GM10847 (cell line): ENCODE data around the gene C2CD4C.

Experiments
- POLR2A ChIP-seq: IDR thresholded peaks from 2 replicates; pipeline ENCODE4 v1.6.1; 2011; ENCODE audit not compliant: insufficient read length; ENCODE audit errors: extremely low read depth

Gene C2CD4C, protein sequence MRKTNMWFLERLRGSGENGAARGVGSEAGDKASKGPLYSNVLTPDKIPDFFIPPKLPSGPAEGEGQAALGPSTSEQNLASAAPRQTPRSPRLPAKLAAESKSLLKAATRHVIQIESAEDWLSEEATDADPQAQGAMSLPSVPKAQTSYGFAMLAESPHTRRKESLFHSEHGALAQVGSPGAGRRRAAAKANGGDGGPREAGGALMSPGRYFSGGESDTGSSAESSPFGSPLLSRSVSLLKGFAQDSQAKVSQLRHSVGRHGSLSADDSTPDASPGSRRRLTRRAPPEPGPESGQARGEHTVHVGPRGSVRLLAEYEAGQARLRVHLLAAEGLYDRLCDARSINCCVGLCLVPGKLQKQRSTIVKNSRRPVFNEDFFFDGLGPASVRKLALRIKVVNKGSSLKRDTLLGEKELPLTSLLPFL

DNA sequence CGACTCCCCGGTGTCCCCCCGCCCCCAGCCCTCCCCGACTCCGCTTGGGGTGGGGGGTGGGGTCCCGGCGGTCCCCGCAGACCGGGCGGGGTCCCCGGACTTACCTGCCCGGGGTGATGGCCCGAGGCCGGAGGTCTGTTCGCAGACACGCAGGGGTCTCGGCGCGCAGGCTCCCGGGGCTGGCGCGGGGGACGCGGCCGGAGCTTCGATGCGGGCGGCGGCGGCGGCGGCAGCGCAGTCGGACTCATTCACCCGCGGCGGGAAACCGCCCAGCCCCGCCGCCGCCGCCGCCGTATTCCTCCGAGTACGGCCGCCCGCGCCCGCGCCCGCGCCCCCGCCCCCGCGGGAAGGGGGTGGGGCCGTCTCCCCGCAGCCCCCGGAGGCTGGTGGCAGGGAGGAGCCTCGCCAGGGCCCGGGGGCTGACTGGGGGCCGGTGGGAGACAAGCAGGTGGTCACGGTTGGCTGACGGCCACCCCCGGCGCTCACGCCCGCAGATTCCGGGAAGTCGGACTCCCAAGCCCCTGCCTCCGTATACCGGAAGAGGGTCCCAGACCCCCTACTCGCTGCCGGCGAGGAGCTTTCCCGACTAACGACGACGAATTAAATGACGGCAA, at the start of gene C2CD4C:
Gene C2CD4C, minus strand, starts transcription at position 246 of the 614 bp plus-strand sequence. CDS start 786 bp downstream, outside the sequence.
- TF ChIP-seq POLR2A: no peak

DNA sequence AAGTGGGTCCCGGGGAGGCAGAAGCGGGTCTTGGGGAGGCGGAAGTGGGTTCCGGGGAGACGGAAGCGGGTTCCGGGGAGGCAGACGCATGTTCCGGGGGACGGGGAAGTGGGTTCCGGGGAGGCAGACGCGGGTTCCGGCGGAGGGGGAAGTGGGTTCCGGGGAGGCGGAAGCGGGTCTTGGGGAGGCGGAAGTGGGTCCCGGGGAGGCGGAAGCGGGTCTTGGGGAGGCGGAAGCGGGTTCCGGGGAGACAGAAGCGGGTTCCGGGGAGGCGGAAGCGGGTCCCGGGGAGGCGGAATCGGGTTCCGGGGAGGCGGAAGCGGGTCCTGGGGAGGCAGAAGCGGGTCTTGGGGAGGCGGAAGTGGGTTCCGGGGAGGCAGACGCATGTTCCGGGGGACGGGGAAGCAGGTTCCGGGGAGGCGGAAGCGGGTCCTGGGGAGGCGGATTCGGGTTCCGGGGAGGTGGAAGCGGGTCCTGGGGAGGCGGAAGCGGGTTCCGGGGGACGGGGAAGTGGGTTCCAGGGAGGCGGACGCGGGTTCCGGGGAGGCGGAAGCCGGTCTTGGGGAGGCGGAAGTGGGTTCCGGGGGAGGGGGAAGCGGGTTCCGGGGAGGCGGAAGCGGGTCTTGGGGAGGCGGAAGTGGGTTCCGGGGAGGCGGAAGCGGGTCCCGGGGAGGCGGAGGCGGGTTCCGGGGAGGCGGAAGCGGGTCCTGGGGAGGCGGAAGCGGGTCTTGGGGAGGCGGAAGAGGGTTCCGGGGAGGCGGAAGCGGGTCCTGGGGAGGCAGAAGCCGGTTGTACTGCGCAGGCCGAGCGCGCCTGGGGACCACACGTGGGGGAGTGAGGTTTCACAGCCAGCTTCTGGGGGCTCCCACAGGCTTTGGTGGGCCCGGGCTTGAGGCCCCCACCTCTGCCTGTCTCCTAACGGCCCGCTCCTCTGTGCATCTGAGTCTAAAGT, 49.4 kb upstream of the C2CD4C start:
- TF ChIP-seq POLR2A: no peak

DNA sequence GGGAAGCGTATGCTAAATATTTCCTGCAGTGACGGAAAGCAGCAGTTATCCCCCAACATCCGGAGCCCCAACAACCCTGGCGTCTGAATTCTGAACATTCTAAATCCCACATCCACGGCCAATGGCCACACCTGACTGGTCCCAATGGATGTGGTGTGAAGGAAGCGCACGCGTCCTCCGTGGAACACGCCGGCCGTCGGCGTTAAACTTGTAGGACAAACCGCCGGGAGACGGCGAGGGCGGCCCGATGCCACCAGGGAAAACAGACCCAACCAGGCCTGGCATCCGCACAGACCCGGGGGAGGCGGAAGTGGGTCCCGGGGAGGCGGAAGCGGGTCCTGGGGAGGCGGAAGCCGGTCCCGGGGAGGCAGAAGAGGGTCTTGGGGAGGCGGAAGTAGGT, 48.7 kb upstream of the C2CD4C start:
- no peak for TF ChIP-seq POLR2A

DNA sequence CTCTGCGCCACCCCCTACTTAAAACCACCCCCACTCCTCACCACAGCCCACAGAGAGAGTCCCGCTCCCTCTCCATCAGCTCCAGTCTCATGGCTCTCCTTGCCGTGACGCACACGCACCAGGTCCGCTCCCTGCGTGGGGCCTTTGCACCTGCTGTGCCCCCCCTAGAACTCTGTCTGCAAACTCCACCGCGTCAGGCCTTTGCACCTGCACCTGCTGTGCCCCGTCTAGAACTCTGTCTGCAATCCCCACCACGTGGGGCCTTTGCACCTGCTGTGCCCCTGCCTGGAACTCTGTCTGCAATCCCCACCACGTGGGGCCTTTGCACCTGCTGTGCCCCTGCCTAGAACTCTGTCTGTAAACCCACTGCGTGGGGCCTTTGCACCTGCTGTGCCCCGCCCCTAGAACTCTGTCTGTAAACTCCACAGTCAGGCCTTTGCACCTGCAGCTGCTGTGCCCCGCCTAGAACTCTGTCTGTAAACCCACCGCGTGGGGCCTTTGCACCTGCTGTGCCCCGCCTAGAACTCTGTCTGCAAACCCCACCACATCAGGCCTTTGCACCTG, 47.7 kb upstream of the C2CD4C start:
- TF ChIP-seq POLR2A: no peak

DNA sequence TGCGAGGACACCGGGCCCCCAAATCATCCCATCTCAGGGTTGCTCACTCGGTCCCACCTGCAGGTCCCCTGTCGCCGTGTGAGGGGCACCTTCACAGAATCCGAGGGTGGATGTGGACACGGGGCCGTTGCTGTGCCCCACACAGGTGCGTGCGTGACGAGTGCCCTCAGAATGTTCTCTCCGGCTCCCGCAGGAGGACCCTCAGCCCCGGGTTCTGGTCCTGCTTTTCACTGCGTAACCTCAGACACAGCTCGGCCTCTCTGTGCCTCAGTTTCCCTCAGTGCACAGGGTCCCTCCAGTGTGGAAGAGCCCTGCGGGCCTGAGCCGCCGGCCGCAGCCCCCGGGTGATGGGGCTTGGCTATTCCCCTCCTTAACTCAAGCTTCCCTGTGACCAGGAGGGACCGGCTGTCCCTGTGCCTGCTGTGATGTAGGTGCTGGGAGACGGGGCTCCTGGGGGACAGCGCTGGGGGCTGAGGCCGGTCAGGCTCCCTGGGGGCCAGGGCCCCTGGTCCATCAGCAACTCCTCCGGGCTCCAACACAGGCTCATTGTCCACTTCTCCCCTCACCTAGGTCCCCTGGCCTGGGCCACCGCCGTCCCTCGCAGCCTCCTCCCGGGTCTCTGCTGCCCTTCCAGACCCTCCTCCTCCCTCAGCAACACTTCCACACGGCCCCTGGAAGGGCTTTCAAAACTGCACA, 47.1 kb upstream of the C2CD4C start:
- TF ChIP-seq POLR2A: no peak

DNA sequence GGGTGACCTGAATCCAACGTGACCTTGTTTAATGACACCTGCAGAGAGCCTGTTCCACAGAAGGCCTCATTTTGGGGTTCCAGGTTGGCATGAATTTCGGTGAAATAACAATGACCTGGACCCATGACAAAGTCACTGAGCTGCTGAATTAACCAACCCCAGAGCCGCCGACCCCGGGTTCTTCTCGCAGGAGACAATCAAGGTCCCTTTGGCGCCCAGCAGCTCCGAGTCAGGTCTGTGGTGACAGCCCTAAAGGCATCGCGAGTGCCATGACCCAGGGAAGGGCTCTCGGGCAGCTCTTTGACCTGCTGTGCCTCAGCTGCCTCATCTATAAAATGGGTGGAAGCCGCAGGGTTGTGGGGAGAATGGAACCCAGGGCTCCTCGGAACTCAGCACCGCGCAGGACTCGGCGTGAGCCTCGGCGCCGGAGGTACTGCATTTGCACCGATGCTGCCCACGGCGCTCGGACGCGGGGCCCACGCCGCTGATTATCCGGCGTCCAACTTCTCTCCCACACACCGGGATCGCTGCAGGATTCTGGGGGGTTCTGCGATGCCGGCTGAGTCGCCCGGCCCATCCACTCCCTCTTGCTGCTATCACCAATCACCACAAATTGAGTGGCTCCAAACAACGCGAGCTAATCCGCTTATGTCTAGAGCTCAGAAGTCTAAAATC, 46.2 kb upstream of the C2CD4C start:
- TF ChIP-seq POLR2A: no peak

DNA sequence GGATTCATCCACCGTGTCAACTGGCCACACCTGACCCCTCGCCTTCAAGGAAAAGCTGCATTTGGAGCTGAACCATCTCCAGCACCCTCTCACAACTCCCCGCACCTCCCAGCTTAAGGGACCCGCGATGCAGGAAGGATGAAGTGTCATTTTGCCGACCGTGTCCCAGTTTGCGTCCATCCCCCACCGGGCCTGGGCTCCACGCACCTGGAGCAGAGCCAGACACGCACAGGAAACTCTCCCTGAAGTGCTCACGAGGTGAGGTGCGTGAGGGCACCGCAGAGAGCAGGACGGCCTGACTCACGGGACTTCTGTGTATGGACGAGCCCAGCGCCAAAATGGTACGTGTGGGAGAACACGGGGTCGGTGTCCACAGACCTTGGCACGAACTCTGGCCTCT, 44.7 kb upstream of the C2CD4C start:
- TF ChIP-seq POLR2A: no peak

DNA sequence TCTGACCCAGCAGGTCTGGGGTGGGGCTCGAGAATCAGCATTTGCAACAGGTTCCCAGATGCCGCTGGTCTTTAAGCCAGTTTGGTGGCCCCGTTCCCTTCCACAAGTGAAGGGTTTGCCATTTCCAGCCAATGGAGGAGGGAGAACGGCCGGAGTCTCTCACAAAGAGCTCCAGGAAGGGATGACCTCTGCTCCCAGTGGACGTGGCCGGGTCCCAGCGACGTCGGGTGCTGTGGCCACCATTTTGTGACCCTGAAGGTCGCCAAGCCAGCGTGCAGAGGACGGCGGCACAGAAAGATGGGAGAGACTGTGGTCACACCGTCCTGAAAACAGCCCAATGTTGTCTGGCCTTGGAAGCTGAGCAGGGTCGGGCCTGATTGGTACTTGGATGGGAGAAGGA, 43.9 kb upstream of the C2CD4C start:
- no peak for TF ChIP-seq POLR2A

DNA sequence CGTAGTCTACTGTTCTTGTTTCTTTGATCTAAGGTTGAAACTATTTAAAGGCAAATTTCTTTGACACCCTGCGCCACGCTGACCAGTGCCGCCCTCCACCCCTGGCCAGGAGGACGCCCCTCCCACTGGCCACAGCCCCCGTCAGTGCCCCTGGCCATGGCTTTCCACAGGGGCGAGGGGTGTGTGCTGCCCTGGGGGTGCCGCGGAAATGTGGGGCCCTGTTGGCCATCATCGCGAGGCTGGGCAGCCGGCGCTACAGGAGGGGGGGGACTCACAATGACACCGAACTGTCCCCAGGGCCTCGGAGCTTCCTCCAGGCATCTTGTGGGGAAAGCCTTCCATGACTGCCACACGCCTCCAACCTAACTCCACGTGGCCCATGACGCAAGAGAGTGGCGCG, 41.0 kb upstream of the C2CD4C start:
- no peak for TF ChIP-seq POLR2A

DNA sequence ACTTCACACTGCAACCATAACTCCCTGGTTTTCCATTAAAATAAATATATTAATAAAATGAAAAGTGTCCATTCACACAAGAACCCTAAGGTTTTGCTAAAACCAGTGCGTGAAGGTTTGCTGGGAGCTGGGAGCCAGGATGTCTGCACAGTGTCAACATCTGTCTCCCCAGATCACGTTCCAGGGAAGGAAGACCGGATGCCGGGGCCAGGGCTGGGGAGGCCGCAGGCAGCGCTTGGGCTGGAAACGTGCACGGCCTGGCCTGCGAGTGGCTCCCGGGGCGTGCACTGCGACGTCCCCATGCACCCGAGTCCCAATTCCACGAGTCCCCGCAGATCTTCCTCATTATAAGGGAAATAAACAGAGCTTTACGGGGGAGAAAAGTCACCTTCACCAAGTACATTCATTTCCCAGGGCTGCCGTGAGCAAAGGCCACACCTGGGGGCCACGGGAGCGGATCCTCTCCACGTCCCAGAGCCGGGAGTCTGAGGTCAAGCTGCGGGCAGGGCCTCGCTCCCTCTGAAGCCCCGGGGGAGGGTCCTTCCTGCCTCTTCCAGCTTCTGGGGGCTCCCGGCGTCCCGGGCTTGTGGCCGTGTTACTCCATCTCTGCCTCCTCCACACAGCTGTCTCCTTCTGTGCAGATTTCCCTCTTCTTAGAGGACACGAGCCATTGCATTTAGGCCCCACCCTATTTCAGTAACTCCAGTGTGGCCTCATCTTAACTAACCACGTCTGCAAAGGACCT, 39.0 kb upstream of the C2CD4C start:
- no peak for TF ChIP-seq POLR2A

DNA sequence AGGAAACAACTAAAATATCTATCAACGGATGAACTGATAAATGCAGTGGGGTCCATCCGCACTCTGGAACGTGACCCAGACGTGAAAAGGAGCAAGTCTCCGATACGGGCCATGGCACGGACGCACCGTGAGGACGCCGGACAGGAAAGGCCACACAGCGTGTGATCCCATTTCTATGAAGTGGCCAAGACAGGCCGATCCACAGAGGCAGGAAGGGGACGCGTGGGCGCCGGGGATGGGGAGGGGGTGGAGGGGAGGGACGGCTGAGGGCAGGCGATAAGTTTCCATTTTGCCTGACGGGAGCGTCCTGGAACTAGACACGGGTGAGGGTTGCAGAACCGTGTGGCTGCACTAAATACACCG, 38.1 kb upstream of the C2CD4C start:
- TF ChIP-seq POLR2A: no peak

DNA sequence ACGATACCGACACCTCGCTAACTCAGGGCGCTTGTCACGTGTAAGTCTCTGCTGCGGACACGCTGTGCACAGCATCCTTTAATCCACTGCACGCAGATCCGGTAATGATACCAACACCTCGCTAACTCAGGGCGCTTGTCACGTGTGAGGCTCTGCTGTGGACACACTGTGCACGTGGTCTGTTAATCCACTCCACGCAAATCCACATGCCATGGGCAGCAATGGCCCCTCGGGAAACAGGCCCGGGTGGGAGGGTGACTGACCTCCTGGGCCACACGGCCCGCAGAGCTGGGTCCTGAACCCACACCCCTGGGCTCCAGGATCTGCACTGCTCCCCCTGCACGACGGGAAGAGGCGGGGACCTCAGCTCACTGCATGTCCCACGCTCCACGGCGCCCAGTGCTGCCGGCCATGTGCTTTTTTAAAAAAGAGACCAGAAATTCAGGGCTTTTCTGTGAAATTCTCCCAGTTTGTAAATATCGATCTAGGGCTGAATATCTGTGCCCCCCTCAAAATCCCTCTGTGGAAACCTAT, 35.8 kb upstream of the C2CD4C start:
- TF ChIP-seq POLR2A: no peak

DNA sequence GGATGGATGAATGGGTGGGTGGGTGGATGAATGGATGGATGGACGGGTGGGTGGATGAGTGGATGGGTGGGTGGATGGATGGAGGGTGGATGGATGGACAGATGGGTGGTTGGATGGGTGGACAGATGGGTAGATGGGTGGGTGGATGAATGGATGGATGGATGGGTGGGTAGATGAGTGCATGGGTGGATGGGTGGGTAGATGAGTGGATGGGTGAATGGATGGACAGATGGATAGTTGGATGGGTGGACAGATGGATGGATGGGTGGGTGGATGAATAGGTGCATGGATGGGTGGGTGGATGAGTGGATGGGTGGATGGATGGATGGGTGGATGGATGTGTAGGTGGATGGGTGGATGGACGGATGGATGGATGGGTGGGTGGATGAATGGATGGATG, 34.1 kb upstream of the C2CD4C start:
- no peak for TF ChIP-seq POLR2A
